GM04504 (cell line): Measurements from ENCODE around the gene GPR89A.
A peak's percentile ranks its signal among the peaks of the same experiment; 100 is the strongest.
"Not testable (repeated sequence)": the region's sequence is repeated elsewhere in the genome, so short reads cannot be mapped to it uniquely, and the experiment has no call there.

Experiments
- DNase-seq: peaks from one replicate; pipeline ENCODE4 v3.0.0-alpha.2; 2012; ENCODE audit warnings: low read depth

The GPR89A gene

GRCh38 chr1:145607833-145608733 is at the start of gene GPR89A:
Gene GPR89A (plus strand): TSS chr1:145607988. CDS start chr1:145608134, 146 bp downstream.
- DNase-seq: peak; percentile 78

GRCh38 chr1:145586820-145587219 is 21.0 kb upstream of the GPR89A start:
- DNase-seq: not testable (repeated sequence)

- DNase-seq: not testable (repeated sequence)
These were observed 17.0 kb upstream of the GPR89A start for GRCh38 chr1:145590806-145591205.

GRCh38 chr1:145592347-145592746 is 15.4 kb upstream of the GPR89A start:
- not testable (repeated sequence) for DNase-seq

GRCh38 chr1:145595421-145595820 is 12.4 kb upstream of the GPR89A start:
- peak; percentile 16 for DNase-seq

GRCh38 chr1:145596236-145596635 is 11.6 kb upstream of the GPR89A start:
- DNase-seq: not testable (repeated sequence)

GRCh38 chr1:145599426-145599825 is 8.4 kb upstream of the GPR89A start:
- not testable (repeated sequence) for DNase-seq

- no peak for DNase-seq
These were observed 6.2 kb upstream of the GPR89A start for GRCh38 chr1:145601593-145601992.

GRCh38 chr1:145606840-145607239 is 948 bp upstream of the GPR89A start:
- not testable (repeated sequence) for DNase-seq

- not testable (repeated sequence) for DNase-seq
These were observed 499 bp upstream of the GPR89A start for GRCh38 chr1:145607289-145607688.

- DNase-seq: not testable (repeated sequence)
These were observed 3.0 kb downstream of the GPR89A start for GRCh38 chr1:145610744-145611143.

GRCh38 chr1:145620073-145620472 is 12.3 kb downstream of the GPR89A start:
- not testable (repeated sequence) for DNase-seq

GRCh38 chr1:145622177-145622576 is 14.4 kb downstream of the GPR89A start:
- not testable (repeated sequence) for DNase-seq

- DNase-seq: not testable (repeated sequence)
These were observed 28.4 kb downstream of the GPR89A start for GRCh38 chr1:145636237-145636636.

- DNase-seq: not testable (repeated sequence)
These were observed 34.1 kb downstream of the GPR89A start for GRCh38 chr1:145641886-145642285.

- DNase-seq: not testable (repeated sequence)
These were observed 36.2 kb downstream of the GPR89A start for GRCh38 chr1:145643990-145644389.

- not testable (repeated sequence) for DNase-seq
These were observed 48.6 kb downstream of the GPR89A start for GRCh38 chr1:145656245-145656943.

GRCh38 chr1:145662502-145662901 is 54.7 kb downstream of the GPR89A start:
- not testable (repeated sequence) for DNase-seq

- not testable (repeated sequence) for DNase-seq
These were observed 57.2 kb downstream of the GPR89A start for GRCh38 chr1:145665015-145665414.

- DNase-seq: not testable (repeated sequence)
These were observed 63.4 kb downstream of the GPR89A start for GRCh38 chr1:145670995-145671745.

- DNase-seq: not testable (repeated sequence)
These were observed 65.4 kb downstream of the GPR89A start for GRCh38 chr1:145673217-145673616.

GRCh38 chr1:145684858-145685257 is 77.1 kb downstream of the GPR89A start:
- DNase-seq: not testable (repeated sequence)
